Endodermal cell (in vitro differentiated cells): ENCODE data around the gene ALCAM. TPM values are rescaled to one million over a fixed set of nuclear protein-coding genes. Genes with fewer than 3 reads are reported as not detected.

Experiments
- DNase-seq: peaks from one replicate; pipeline ENCODE4 v3.0.0-alpha.2; 2017
- H3K27ac ChIP-seq: 2 replicates; pipeline ENCODE4 v1.5.1; 2013; ENCODE audit warnings: mild to moderate bottlenecking, low read depth, low read length, moderate library complexity
- H3K27me3 ChIP-seq: 2 replicates; pipeline ENCODE4 v1.6.1; 2013; ENCODE audit warnings: mild to moderate bottlenecking, low read length, moderate library complexity; ENCODE audit not compliant: insufficient read depth, control insufficient read depth, poor library complexity, severe bottlenecking
- H3K36me3 ChIP-seq: 2 replicates; pipeline ENCODE4 v1.7.0; 2013; ENCODE audit warnings: mild to moderate bottlenecking, low read length, moderate library complexity; ENCODE audit not compliant: control insufficient read depth, insufficient read depth
- H3K4me1 ChIP-seq: one replicate; pipeline ENCODE4 v1.7.0; 2013; ENCODE audit warnings: low read length; ENCODE audit not compliant: control insufficient read depth, insufficient read depth
- H3K4me3 ChIP-seq: 2 replicates; pipeline ENCODE4 v1.5.1; 2013; ENCODE audit warnings: mild to moderate bottlenecking, low read length, moderate library complexity
- H3K9ac ChIP-seq: 2 replicates; pipeline ENCODE4 v1.6.1; 2013; ENCODE audit warnings: mild to moderate bottlenecking, low read length, moderate library complexity; ENCODE audit not compliant: poor library complexity, severe bottlenecking; ENCODE audit errors: extremely low read depth
- H3K9me3 ChIP-seq: 2 replicates; pipeline ENCODE4 v1.6.1; 2013; ENCODE audit warnings: mild to moderate bottlenecking, low read length, moderate library complexity; ENCODE audit not compliant: control insufficient read depth
- H3K27ac Mint-ChIP-seq: 2 replicates; pipeline ENCODE4 v1.8.0; 2020; ENCODE audit warnings: mixed read lengths
- H3K27me3 Mint-ChIP-seq: 2 replicates; pipeline ENCODE4 v1.8.0; 2021; ENCODE audit warnings: mild to moderate bottlenecking, mixed read lengths; ENCODE audit not compliant: insufficient read depth
- H3K36me3 Mint-ChIP-seq: 2 replicates; pipeline ENCODE4 v1.8.0; 2020; ENCODE audit warnings: low read depth, mixed read lengths
- H3K4me1 Mint-ChIP-seq: 2 replicates; pipeline ENCODE4 v1.8.0; 2020; ENCODE audit warnings: mixed read lengths
- H3K4me3 Mint-ChIP-seq: 2 replicates; pipeline ENCODE4 v1.8.0; 2020; ENCODE audit warnings: mild to moderate bottlenecking, moderate library complexity, mixed read lengths
- H3K9me3 Mint-ChIP-seq: 2 replicates; pipeline ENCODE4 v1.8.0; 2020; ENCODE audit warnings: mild to moderate bottlenecking, mixed read lengths
- whole genome bisulfite sequencing, 2 experiments: methylation state at CpG; one replicate each; pipeline versions ENCODE4 v1.1.5 to v1.1.7; 2013; ENCODE audit warnings: missing lambda C conversion rate in 2 of 2, mixed read lengths in 1 of 2; ENCODE audit not compliant: insufficient coverage in 1 of 2, insufficient read length in 1 of 2; 5-methylcytosine and 5-hydroxymethylcytosine counted together
- total RNA-seq, 2 donors: library from RNA; stranded (reverse); fragmentation: NEBNext Ultra II Directional in 1 of 2; extraction: Animal tissue kit (Norgen Biotek cat#: 25700) in 1 of 2; gene quantifications; 2 replicates in 1 of 2; 3 replicates in 1 of 2; pipeline ENCODE4 v1.2.1, GENCODE V29; 2021
- TF ChIP-seq, protein P1 (sequence below): fragments of 200-600 bp; sonication (generic); conservative IDR thresholded peaks from 2 replicates; pipeline ENCODE4 v1.5.0; 2021; ENCODE audit warnings: antibody characterized with exemption, mild to moderate bottlenecking

ALCAM gene
- total RNA-seq, 2 donors from 2014 or later: 19.3 to 36.5 TPM

GRCh38 chr3:105545051-105545450, 178.3 kb downstream of the ALCAM start:
- DNase-seq: no peak
- 88% methylated on average over 1 of the region's 1 CpG; no CpG with 5 or more reads in 1 of the 2 experiments for WGBS, 2 experiments
- Histone ChIP-seq H3K9me3 (no peaks in the 10 kb centered on the region), H3K9ac (no peak overlapping the region), H3K27ac (no peak overlapping the region), H3K4me3 (no peak overlapping the region), H3K36me3 (peaks cover 11% of the 10 kb centered on the region), H3K4me1 (peaks cover 3% of the 10 kb centered on the region), H3K27me3 (no peaks in the 10 kb centered on the region)
- H3K27ac Mint-ChIP-seq: no peak overlapping the region
- no peaks in the 10 kb centered on the region for H3K9me3 Mint-ChIP-seq
- H3K4me1 Mint-ChIP-seq: peaks cover 4% of the 10 kb centered on the region
- no peak overlapping the region for H3K4me3 Mint-ChIP-seq
- TF ChIP-seq, protein P1, sequence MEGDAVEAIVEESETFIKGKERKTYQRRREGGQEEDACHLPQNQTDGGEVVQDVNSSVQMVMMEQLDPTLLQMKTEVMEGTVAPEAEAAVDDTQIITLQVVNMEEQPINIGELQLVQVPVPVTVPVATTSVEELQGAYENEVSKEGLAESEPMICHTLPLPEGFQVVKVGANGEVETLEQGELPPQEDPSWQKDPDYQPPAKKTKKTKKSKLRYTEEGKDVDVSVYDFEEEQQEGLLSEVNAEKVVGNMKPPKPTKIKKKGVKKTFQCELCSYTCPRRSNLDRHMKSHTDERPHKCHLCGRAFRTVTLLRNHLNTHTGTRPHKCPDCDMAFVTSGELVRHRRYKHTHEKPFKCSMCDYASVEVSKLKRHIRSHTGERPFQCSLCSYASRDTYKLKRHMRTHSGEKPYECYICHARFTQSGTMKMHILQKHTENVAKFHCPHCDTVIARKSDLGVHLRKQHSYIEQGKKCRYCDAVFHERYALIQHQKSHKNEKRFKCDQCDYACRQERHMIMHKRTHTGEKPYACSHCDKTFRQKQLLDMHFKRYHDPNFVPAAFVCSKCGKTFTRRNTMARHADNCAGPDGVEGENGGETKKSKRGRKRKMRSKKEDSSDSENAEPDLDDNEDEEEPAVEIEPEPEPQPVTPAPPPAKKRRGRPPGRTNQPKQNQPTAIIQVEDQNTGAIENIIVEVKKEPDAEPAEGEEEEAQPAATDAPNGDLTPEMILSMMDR: no peak
- H3K27me3 Mint-ChIP-seq: no peaks in the 10 kb centered on the region
- peaks cover 18% of the 10 kb centered on the region for H3K36me3 Mint-ChIP-seq

GRCh38 chr3:105553851-105554250, 187.1 kb downstream of the ALCAM start:
- Histone ChIP-seq H3K27ac (no peak overlapping the region), H3K4me1 (no peaks in the 10 kb centered on the region), H3K4me3 (no peak overlapping the region), H3K36me3 (peaks cover 23% of the 10 kb centered on the region), H3K9ac (no peak overlapping the region), H3K9me3 (no peaks in the 10 kb centered on the region), H3K27me3 (no peaks in the 10 kb centered on the region)
- 86 to 100% methylated on average over 3 of the region's 3 CpGs for WGBS, 2 experiments
- H3K4me3 Mint-ChIP-seq: no peak overlapping the region
- DNase-seq: no peak
- TF ChIP-seq, protein P1: no peak
- no peaks in the 10 kb centered on the region for H3K4me1 Mint-ChIP-seq
- H3K27ac Mint-ChIP-seq: no peak overlapping the region
- no peaks in the 10 kb centered on the region for H3K9me3 Mint-ChIP-seq
- H3K27me3 Mint-ChIP-seq: no peaks in the 10 kb centered on the region
- peaks cover 8% of the 10 kb centered on the region for H3K36me3 Mint-ChIP-seq

DNA sequence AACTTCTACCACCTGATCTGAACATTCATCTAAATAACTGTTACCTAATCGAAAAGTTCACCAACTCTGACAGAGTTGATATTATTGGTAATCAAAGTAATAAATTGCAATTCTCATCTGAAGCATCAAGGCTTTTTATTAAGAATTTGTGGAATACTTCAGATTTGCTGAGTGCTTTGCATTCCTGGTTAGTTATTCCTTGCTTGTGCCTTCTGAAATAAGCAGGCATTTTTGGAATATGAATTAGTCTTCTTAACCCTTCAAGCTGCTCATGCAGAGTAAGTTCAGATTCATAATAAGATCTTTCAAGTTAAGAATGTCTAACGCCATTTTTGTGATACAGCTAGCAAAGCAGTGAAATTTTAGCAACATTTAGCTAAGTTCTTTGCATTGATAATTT, 188.5 kb downstream of the ALCAM start:
- no peaks in the 10 kb centered on the region for H3K4me1 Mint-ChIP-seq
- Histone ChIP-seq H3K4me1 (no peaks in the 10 kb centered on the region), H3K27me3 (no peaks in the 10 kb centered on the region), H3K27ac (no peak overlapping the region), H3K9me3 (no peaks in the 10 kb centered on the region), H3K4me3 (no peak overlapping the region), H3K9ac (no peak overlapping the region), H3K36me3 (peaks cover 18% of the 10 kb centered on the region)
- no peak overlapping the region for H3K27ac Mint-ChIP-seq
- no peaks in the 10 kb centered on the region for H3K9me3 Mint-ChIP-seq
- TF ChIP-seq, protein P1: no peak
- H3K4me3 Mint-ChIP-seq: no peak overlapping the region
- no peaks in the 10 kb centered on the region for H3K27me3 Mint-ChIP-seq
- no peak for DNase-seq
- WGBS, 2 experiments: 76 to 93% methylated on average over 2 of the region's 2 CpGs
- peaks cover 5% of the 10 kb centered on the region for H3K36me3 Mint-ChIP-seq
